Measurements from ENCODE around the gene KIAA0513. TPM values are rescaled to one million over a fixed set of nuclear protein-coding genes. Genes with fewer than 3 reads are reported as not detected.

The KIAA0513 gene
- total RNA-seq, 6 donors from 2014 or later = 21.6 to 77.5 (median 37.9) TPM

- DNase-seq = no peak
- peak in 1 of 2 donors; percentile 79 for ATAC-seq (ENCODE audit: low FRiP score in 2 of 2)
- no peaks in the 10 kb centered on the region for H3K36me3 ChIP-seq
- WGBS, 2 donors = 33 to 41% methylated on average over 4 of the region's 4 CpGs
- H3K4me1 ChIP-seq = peaks cover 24 to 58% (median 36%) of the 10 kb centered on the region in 4 donors
- H3K9me3 ChIP-seq = peaks cover 0 to 4% (median 0%) of the 10 kb centered on the region in 4 donors
- H3K27ac ChIP-seq = peak overlapping the region; percentile 88 to 98 (median 90)
- H3K27me3 ChIP-seq = no peaks in the 10 kb centered on the region
- TF ChIP-seq EP300 (IDR thresholded peaks at IDR 0.05) (peak in 1 of 4 donors; percentile 51), POLR2AphosphoS5 (IDR thresholded peaks at IDR 0.05) (no peak), CTCF (IDR thresholded peaks at IDR 0.05) (no peak), POLR2A (IDR thresholded peaks at IDR 0.05) (no peak)
- peak overlapping the region; percentile 31 to 95 (median 88) for H3K4me3 ChIP-seq
Observed at GRCh38 chr16:85026703-85027102, 892 bp upstream of the KIAA0513 start.

GRCh38 chr16:85027958-85028684 is 526 bp downstream of the KIAA0513 start:
- Histone ChIP-seq H3K36me3 (peaks cover 0 to 9% (median 3%) of the 10 kb centered on the region in 4 donors), H3K4me1 (peaks cover 24 to 58% (median 36%) of the 10 kb centered on the region in 4 donors), H3K4me3 (peak overlapping the region; percentile 83 to 95 (median 93)), H3K27ac (peak overlapping the region; percentile 88 to 98 (median 90)), H3K27me3 (no peaks in the 10 kb centered on the region), H3K9me3 (peaks cover 0 to 4% (median 0%) of the 10 kb centered on the region in 4 donors)
- TF ChIP-seq EP300 (IDR thresholded peaks at IDR 0.05) = no peak
- TF ChIP-seq POLR2AphosphoS5 (IDR thresholded peaks at IDR 0.05) = no peak
- no peak for TF ChIP-seq POLR2A (IDR thresholded peaks at IDR 0.05)
- peak in 1 of 6 experiments; percentile 33 for TF ChIP-seq CTCF (IDR thresholded peaks at IDR 0.05)
- 4 to 5% methylated on average over 22 to 40 of the region's 41 CpGs for WGBS, 2 donors
- DNase-seq (no peak), ATAC-seq (ENCODE audit: low FRiP score in 2 of 2) (peak in 1 of 2 donors; percentile 39)

- Histone ChIP-seq H3K9me3 (peaks cover 0 to 4% (median 0%) of the 10 kb centered on the region in 4 donors), H3K4me1 (peaks cover 24 to 58% (median 36%) of the 10 kb centered on the region in 4 donors), H3K27ac (peak overlapping the region; percentile 88 to 98 (median 90)), H3K27me3 (no peaks in the 10 kb centered on the region), H3K4me3 (peak overlapping the region in 3 of 4 donors; percentile 83 to 95 (median 92)), H3K36me3 (peaks cover 0 to 11% (median 3%) of the 10 kb centered on the region in 4 donors)
- ATAC-seq (ENCODE audit: low FRiP score in 2 of 2) (peak; percentile 21 to 39), DNase-seq (peak in 1 of 2 donors; percentile 75)
- TF ChIP-seq EP300 (IDR thresholded peaks at IDR 0.05) = no peak
- peak in 1 of 4 donors; percentile 14 for TF ChIP-seq POLR2A (IDR thresholded peaks at IDR 0.05)
- no peak for TF ChIP-seq CTCF (IDR thresholded peaks at IDR 0.05)
- no peak for TF ChIP-seq POLR2AphosphoS5 (IDR thresholded peaks at IDR 0.05)
- WGBS, 2 donors = 26 to 43% methylated on average over 17 of the region's 17 CpGs
Observed at GRCh38 chr16:85028685-85029407, 1.3 kb downstream of the KIAA0513 start.

- DNase-seq = no peak
- Histone ChIP-seq H3K4me1 (peaks cover 24 to 58% (median 36%) of the 10 kb centered on the region in 4 donors), H3K9me3 (peaks cover 0 to 4% (median 0%) of the 10 kb centered on the region in 4 donors), H3K27ac (peak overlapping the region in 3 of 4 donors; percentile 88 to 98 (median 90)), H3K4me3 (peak overlapping the region in 2 of 4 donors; percentile 83 to 95), H3K27me3 (no peaks in the 10 kb centered on the region), H3K36me3 (peaks cover 0 to 11% (median 3%) of the 10 kb centered on the region in 4 donors)
- TF ChIP-seq POLR2A (IDR thresholded peaks at IDR 0.05) (no peak), POLR2AphosphoS5 (IDR thresholded peaks at IDR 0.05) (no peak), CTCF (IDR thresholded peaks at IDR 0.05) (no peak), EP300 (IDR thresholded peaks at IDR 0.05) (no peak)
- 40 to 54% methylated on average over 4 of the region's 4 CpGs for whole genome bisulfite sequencing, 2 donors
- ATAC-seq (ENCODE audit: low FRiP score in 2 of 2) = peak in 1 of 2 donors; percentile 55
Observed at GRCh38 chr16:85029408-85029784, 1.8 kb downstream of the KIAA0513 start.
